Ureter (tissue), 1 donor: Measurements from ENCODE around the gene EDC3. TPM values are rescaled to one million over a fixed set of nuclear protein-coding genes. Genes with fewer than 3 reads are reported as not detected.
A peak's percentile ranks its signal among the peaks of the same experiment; 100 is the strongest.
"Not testable (repeated sequence)": the region's sequence is repeated elsewhere in the genome, so short reads cannot be mapped to it uniquely, and the experiment has no call there.

Experiments used
- DNase-seq: peaks from one replicate; pipeline ENCODE4 v3.0.0-alpha.2; 2020; ENCODE audit warnings: low spot score
- total RNA-seq: library from RNA; stranded (reverse); gene quantifications from one replicate; pipeline ENCODE4 v1.2.4, GENCODE V29; 2023
- donor health status: DM: yes; HTN: yes; CAD: no.

Gene EDC3
- total RNA-seq, 1 donor from 2014 or later: 40.4 TPM

DNA sequence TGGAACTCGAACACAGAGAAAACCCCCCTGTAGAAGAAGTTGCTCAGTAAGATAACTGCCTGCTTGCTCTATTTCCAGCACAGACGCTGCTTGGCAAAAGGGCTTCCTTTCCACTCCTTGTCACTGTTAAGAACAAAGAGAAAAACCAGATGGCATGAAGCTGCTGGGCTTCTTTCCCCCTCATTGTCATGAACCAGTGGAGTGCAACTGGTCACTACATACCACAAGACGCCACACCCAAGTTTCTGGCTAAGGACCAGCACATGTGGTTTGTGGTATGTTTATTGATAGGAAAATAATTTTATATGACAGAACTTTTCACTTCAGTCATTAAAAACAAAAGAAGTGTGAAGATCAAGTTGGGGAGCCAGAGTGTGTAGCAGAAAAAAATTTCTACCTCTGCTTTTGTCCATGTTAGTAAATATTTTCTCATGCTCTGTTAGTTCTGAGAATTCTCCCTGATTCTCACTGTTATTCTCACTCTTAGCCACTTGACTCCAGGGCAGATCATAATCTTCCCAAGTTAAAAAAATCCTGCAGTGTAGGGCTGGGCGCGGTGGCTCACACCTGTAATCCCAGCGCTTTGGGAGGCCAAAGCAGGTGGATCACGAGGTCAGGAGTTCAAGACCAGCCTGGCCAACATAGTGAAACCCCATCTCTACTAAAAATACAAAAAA is 42.3 kb downstream of the EDC3 start:
- peak; percentile 48 for DNase-seq

DNA sequence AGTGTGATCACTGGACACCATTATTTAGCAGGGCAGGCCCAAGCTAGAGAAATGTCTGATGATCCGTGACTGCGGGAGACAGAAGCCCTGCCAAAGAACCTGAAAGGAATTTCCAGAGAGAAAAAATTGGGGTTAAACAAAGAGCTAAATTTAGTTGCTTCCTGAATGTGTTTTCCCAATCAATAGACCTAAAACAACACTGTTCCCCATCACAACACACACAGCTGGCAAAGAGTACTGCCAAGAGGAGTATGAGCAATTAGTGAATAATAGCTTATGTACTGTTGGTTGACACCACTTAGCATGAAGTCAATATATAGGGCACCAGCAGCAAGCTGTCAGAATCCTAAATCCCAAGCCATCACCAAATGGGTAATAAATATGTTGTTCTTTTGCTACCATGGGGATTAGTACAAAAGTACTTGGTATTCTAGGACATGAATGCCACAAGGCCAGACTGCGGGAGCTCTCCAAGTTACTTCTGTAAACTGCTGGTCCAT is 44.5 kb downstream of the EDC3 start:
- DNase-seq: no peak

DNA sequence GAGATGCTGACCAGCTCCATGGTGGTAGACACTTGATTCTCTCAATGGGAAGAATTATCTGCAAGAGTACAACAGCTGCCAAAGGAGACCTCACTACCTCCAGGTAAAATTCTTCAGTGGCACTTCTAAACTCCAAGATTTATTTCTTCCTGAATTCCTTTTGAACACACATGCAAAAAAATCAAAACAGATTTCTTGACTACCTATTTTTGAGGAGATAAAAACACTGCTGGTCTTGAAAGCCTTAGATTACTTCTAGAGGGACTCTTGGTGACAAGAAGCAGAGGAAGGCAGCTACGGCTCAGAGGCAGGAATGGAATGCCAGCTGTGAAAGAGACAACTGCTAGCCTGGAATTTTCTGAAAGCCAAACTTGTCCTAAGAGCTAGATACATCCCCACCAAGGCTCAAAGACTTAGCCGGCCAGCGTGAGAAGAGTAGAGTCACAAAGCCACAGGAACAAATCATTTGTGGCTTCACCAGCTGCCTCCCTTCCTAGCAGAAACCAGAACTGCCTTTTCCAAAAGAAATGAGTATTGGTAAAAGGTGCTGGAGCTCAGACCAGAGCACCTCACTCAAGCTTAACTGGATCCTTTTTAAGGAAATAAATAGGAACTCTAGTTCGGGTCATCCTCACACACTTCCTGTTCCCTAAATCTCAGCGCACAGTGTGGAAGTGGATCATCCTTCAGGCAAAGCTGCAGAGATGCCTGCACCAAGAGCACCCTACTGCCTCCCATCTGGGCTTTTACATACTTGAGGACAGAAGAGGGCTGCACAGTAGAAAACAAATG is 47.6 kb downstream of the EDC3 start:
- DNase-seq: no peak

DNA sequence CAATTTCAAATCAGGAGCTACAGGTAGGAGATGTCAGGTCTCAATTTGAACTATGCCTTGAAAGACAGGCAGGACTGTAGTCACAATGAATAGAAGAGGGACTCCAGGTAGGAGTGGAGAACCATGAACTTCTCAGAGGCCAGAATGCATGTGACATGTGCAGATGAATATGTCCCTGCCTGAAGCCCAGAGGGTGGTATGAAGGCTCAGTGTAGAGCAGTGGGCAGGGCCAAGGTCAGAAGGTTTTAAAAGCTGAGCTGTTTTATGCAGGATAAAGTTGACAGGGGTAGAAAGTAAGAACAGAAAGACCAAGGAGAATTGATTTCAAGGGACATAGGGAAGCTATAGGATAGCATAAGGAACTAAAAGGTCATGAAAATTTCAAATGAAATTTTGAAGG is 49.3 kb downstream of the EDC3 start:
- no peak for DNase-seq

GRCh38 chr15:74643665-74644204 is 52.1 kb downstream of the EDC3 start:
- no peak for DNase-seq

- no peak for DNase-seq
Measured at GRCh38 chr15:74642734-74643664, 52.8 kb downstream of the EDC3 start.

DNA sequence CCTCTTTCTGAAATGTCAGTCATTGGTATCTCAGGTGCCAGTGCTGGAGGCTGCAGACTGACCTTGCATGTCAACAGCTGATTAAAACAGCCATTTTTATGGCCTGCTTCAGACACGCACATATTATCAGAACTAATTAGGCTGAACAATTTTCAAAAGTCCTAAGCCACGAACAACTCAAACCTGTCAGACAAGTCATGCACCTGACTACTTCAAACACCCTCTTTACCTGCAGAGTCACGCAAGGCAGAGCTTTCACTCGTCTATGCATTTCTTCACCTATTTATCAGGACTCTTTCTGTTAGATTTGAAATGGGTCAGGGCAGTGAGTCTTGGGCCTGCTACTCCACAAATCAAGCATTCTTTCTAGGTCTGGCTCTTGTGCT is 53.5 kb downstream of the EDC3 start:
- no peak for DNase-seq

DNA sequence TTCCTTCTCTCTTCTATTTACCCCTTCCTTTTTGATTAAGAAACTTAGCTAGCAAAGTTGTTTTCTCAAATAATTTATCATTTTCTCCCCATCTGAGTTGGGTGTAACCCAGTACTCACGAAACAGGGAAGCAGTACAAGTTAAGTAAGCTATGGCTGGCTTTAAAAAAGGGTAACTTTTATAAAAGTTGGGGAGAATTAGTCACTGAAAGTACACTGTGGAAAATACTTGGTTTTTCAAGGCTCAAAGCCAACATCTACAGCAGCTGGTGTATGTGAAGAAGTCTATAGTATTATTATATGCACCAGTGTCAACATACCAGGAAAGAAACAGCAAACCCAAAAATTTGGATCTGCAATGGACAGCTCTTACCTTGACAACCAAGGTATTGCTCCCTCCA is 54.7 kb downstream of the EDC3 start:
- no peak for DNase-seq

GRCh38 chr15:74636984-74637383 is 58.8 kb downstream of the EDC3 start:
- DNase-seq: no peak

- no peak for DNase-seq
Measured at GRCh38 chr15:74635228-74635627, 60.6 kb downstream of the EDC3 start.

- no peak for DNase-seq
Measured at GRCh38 chr15:74633781-74634180, 62.0 kb downstream of the EDC3 start.

DNA sequence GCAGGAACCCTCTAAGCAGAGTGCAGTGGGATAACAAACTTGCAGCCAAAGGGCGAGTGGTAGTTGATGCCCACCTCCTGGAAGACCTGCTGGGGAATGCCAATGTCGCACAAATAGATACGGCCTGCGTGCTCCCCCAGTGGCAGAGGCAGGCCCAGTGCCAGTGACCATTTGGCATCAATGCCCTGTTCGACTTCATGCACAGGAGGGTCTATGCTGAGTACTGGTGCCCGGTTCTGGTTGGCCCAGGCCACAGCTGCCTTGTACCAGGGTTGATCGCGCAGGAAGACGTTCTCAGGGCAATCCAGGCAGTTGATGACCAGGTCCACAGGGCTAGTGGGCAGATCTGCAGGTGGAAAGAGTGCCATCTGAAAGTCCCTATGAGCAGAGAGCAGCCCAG is 63.2 kb downstream of the EDC3 start:
- DNase-seq: no peak

DNA sequence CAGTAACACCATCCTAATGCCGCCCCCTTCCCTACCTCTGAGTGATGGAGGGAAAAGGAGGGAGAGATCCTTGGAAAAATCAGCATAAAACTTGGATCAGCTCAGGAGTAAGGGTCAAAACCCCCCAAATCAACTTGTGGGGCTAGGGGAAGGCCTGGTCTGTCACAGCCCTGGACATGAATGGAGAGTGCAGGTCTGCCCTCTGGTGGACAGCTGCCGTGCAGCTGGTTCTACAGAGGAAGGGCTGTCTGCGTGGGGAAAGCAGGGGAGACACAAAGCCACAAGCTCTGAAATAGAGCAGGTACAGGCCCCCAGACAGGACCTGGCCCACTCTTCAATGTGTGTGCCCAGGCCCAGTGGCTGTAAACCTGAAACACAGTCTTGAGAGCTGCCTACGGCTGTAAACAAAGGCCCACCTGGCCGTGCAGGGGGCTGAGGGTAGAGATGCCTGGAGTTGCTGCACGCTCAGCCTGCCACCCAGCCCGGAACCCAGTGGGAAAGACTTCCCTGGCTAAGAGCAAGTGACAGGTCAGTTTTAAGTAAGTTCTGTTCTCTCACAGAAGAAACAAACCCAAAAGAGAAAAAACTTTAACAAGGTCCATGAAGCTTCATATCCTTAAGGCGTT is 63.8 kb downstream of the EDC3 start:
- DNase-seq: no peak

- no peak for DNase-seq
Measured at GRCh38 chr15:74631408-74631807, 64.4 kb downstream of the EDC3 start.

DNA sequence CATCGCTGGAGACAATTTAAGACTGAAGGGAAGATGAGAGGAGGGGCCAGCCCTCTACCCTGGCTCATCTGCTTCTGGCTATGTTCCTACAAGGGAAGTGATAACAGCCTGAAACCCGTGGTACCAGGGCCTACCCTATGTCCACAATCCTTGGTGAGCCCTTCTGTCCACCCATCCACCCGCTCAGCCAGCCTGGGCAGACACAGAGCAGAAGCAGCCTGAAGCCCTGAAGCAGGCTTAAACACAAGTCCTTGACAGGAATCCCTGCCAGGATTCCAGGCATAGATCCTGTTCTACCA is 64.8 kb downstream of the EDC3 start:
- DNase-seq: no peak

GRCh38 chr15:74630284-74631086 is 65.3 kb downstream of the EDC3 start:
- DNase-seq: no peak

DNA sequence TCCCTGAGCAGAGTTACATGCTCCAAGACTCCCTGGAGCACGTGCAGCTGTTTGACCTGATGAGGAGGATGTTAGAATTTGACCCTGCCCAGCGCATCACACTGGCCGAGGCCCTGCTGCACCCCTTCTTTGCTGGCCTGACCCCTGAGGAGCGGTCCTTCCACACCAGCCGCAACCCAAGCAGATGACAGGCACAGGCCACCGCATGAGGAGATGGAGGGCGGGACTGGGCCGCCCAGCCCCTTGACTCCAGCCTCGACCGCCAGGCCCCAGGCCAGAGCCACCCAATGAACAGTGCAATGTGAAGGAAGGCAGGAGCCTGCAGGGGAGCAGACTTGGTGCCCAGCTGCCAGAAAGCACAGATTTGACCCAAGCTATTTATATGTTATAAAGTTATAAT is 66.1 kb downstream of the EDC3 start:
- not testable (repeated sequence) for DNase-seq

DNA sequence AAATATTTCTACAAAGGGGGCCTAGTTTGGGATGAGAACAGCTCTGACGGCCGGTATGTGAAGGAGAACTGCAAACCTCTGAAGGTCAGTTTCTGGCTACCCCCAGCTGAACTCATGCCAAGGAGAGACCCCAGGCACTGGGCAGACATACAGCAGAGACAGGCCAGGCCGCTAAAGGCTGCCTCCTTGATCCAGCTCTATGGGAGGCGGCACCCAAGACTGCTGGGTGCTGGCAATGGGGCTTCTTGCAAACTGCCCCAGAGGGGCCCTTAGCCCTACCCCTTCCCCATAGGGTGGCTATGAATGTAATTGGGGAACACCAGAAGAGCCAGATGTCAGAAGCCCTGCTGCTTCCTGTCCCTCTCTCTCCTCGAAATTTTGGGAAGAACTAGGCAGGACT is 66.9 kb downstream of the EDC3 start:
- no peak for DNase-seq

GRCh38 chr15:74628199-74628598 is 67.6 kb downstream of the EDC3 start:
- DNase-seq: no peak

DNA sequence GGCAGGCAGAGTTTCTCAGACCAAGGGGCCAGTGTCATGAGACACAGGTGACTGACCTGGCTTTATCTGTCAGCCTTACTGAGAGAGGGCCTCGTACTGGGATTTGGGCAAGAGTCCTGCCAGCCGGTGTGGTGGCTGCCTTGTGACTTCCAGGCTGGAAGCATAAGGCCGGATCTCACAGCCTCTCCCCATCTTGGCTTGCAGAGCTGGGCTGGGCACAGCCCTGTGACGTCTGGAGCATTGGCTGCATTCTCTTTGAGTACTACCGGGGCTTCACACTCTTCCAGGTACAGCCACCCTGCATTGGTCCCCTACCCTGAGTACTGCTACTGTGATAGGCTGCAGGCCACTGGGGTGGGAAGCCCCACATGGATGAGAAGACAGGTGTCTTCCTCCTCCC is 68.1 kb downstream of the EDC3 start:
- DNase-seq: no peak
